ENCODE results near the gene STS. TPM values are rescaled to one million over a fixed set of nuclear protein-coding genes. Genes with fewer than 3 reads are reported as not detected.

STS gene
- total RNA-seq, 1 donor from 2014 or later = 13.5 TPM

- no peak for TF ChIP-seq CTCF (IDR thresholded peaks at IDR 0.05)
- H3K4me1 Mint-ChIP-seq (ENCODE audit: unreplicated experiment) = peaks cover 27% of the 10 kb centered on the region
- no peaks in the 10 kb centered on the region for H3K36me3 Mint-ChIP-seq (ENCODE audit: unreplicated experiment)
- no peak overlapping the region for H3K27ac Mint-ChIP-seq (ENCODE audit: unreplicated experiment)
- no peak for DNase-seq (ENCODE audit: extremely low spot score, unreplicated experiment)
- no peaks in the 10 kb centered on the region for H3K9me3 Mint-ChIP-seq (ENCODE audit: unreplicated experiment)
- no peak overlapping the region for H3K4me3 Mint-ChIP-seq (ENCODE audit: unreplicated experiment)
- no peaks in the 10 kb centered on the region for H3K27me3 Mint-ChIP-seq (ENCODE audit: unreplicated experiment)
These were observed 7.7 kb downstream of the STS start for GRCh38 chrX:7155163-7155562.

- Mint-ChIP-seq H3K27me3 (ENCODE audit: unreplicated experiment) (no peaks in the 10 kb centered on the region), H3K27ac (ENCODE audit: unreplicated experiment) (no peak overlapping the region), H3K36me3 (ENCODE audit: unreplicated experiment) (no peaks in the 10 kb centered on the region), H3K4me1 (ENCODE audit: unreplicated experiment) (peaks cover 30% of the 10 kb centered on the region), H3K9me3 (ENCODE audit: unreplicated experiment) (no peaks in the 10 kb centered on the region), H3K4me3 (ENCODE audit: unreplicated experiment) (no peak overlapping the region)
- no peak for DNase-seq (ENCODE audit: extremely low spot score, unreplicated experiment)
- no peak for TF ChIP-seq CTCF (IDR thresholded peaks at IDR 0.05)
These were observed 9.4 kb downstream of the STS start for GRCh38 chrX:7156879-7157278.

GRCh38 chrX:7158468-7158990 is 11.0 kb downstream of the STS start:
- Mint-ChIP-seq H3K36me3 (ENCODE audit: unreplicated experiment) (no peaks in the 10 kb centered on the region), H3K9me3 (ENCODE audit: unreplicated experiment) (no peaks in the 10 kb centered on the region), H3K4me3 (ENCODE audit: unreplicated experiment) (peak overlapping the region; percentile 27), H3K4me1 (ENCODE audit: unreplicated experiment) (peaks cover 37% of the 10 kb centered on the region), H3K27me3 (ENCODE audit: unreplicated experiment) (no peaks in the 10 kb centered on the region), H3K27ac (ENCODE audit: unreplicated experiment) (peak overlapping the region; percentile 42)
- no peak for TF ChIP-seq CTCF (IDR thresholded peaks at IDR 0.05)
- DNase-seq (ENCODE audit: extremely low spot score, unreplicated experiment) = no peak

GRCh38 chrX:7159149-7159861 is 11.8 kb downstream of the STS start:
- no peak overlapping the region for H3K4me3 Mint-ChIP-seq (ENCODE audit: unreplicated experiment)
- TF ChIP-seq CTCF (IDR thresholded peaks at IDR 0.05) = no peak
- DNase-seq (ENCODE audit: extremely low spot score, unreplicated experiment) = no peak
- H3K36me3 Mint-ChIP-seq (ENCODE audit: unreplicated experiment) = no peaks in the 10 kb centered on the region
- peak overlapping the region; percentile 42 for H3K27ac Mint-ChIP-seq (ENCODE audit: unreplicated experiment)
- H3K9me3 Mint-ChIP-seq (ENCODE audit: unreplicated experiment) = no peaks in the 10 kb centered on the region
- no peaks in the 10 kb centered on the region for H3K27me3 Mint-ChIP-seq (ENCODE audit: unreplicated experiment)
- H3K4me1 Mint-ChIP-seq (ENCODE audit: unreplicated experiment) = peaks cover 41% of the 10 kb centered on the region

GRCh38 chrX:7163146-7163677 is 15.7 kb downstream of the STS start:
- no peak for TF ChIP-seq CTCF (IDR thresholded peaks at IDR 0.05)
- Mint-ChIP-seq H3K9me3 (ENCODE audit: unreplicated experiment) (no peaks in the 10 kb centered on the region), H3K36me3 (ENCODE audit: unreplicated experiment) (no peaks in the 10 kb centered on the region), H3K27ac (ENCODE audit: unreplicated experiment) (no peak overlapping the region), H3K27me3 (ENCODE audit: unreplicated experiment) (no peaks in the 10 kb centered on the region), H3K4me3 (ENCODE audit: unreplicated experiment) (no peak overlapping the region), H3K4me1 (ENCODE audit: unreplicated experiment) (peaks cover 33% of the 10 kb centered on the region)
- DNase-seq (ENCODE audit: extremely low spot score, unreplicated experiment) = no peak
